Activated T-cell treated with anti-CD3 and anti-CD28 coated beads for 48 hours (primary cell): Measurements from ENCODE around the gene UIMC1.
"Not testable (repeated sequence)": the region's sequence is repeated elsewhere in the genome, so short reads cannot be mapped to it uniquely, and the experiment has no call there.

Experiments
- DNase-seq: peaks from one replicate; pipeline ENCODE4 v3.0.0-alpha.2; 2020; ENCODE audit warnings: low read depth

The UIMC1 gene

GRCh38 chr5:177006265-177006972, at the start of gene UIMC1:
Gene UIMC1, minus strand, starts transcription at chr5:177006779. Its CDS starts 24,164 bp downstream, at chr5:176982615.
- peak; percentile 92 for DNase-seq

- no peak for DNase-seq
Observed at GRCh38 chr5:177049285-177049684, 42.7 kb upstream of the UIMC1 start.

GRCh38 chr5:177048531-177048930, 42.0 kb upstream of the UIMC1 start:
- not testable (repeated sequence) for DNase-seq

GRCh38 chr5:177045631-177046030, 39.1 kb upstream of the UIMC1 start:
- DNase-seq = no peak

GRCh38 chr5:177044641-177045040, 38.1 kb upstream of the UIMC1 start:
- DNase-seq = no peak

- DNase-seq = no peak
Observed at GRCh38 chr5:177043958-177044357, 37.4 kb upstream of the UIMC1 start.

GRCh38 chr5:177043114-177043513, 36.5 kb upstream of the UIMC1 start:
- no peak for DNase-seq

GRCh38 chr5:177041936-177042335, 35.4 kb upstream of the UIMC1 start:
- no peak for DNase-seq

GRCh38 chr5:177040814-177041420, 34.3 kb upstream of the UIMC1 start:
- DNase-seq = no peak

GRCh38 chr5:177036921-177037320, 30.3 kb upstream of the UIMC1 start:
- DNase-seq = no peak

GRCh38 chr5:177036443-177036842, 29.9 kb upstream of the UIMC1 start:
- no peak for DNase-seq

- DNase-seq = no peak
Observed at GRCh38 chr5:177035976-177036375, 29.4 kb upstream of the UIMC1 start.

- DNase-seq = no peak
Observed at GRCh38 chr5:177029498-177029897, 22.9 kb upstream of the UIMC1 start.

- no peak for DNase-seq
Observed at GRCh38 chr5:177027665-177028064, 21.1 kb upstream of the UIMC1 start.

GRCh38 chr5:177025101-177025601, 18.6 kb upstream of the UIMC1 start:
- DNase-seq = no peak

- no peak for DNase-seq
Observed at GRCh38 chr5:177024559-177024958, 18.0 kb upstream of the UIMC1 start.

- DNase-seq = no peak
Observed at GRCh38 chr5:177023303-177023664, 16.7 kb upstream of the UIMC1 start.

- peak; percentile 91 for DNase-seq
Observed at GRCh38 chr5:177022386-177023302, 16.1 kb upstream of the UIMC1 start, which contains the start of gene ZNF346. Gene ZNF346, plus strand, starts transcription at chr5:177022696. Its CDS starts 43 bp downstream, at chr5:177022739.

- DNase-seq = no peak
Observed at GRCh38 chr5:177020033-177020432, 13.5 kb upstream of the UIMC1 start.

GRCh38 chr5:177018341-177018740, 11.8 kb upstream of the UIMC1 start:
- no peak for DNase-seq

GRCh38 chr5:177015156-177015555, 8.6 kb upstream of the UIMC1 start:
- no peak for DNase-seq

- DNase-seq = no peak
Observed at GRCh38 chr5:177010153-177010552, 3.6 kb upstream of the UIMC1 start.

- no peak for DNase-seq
Observed at GRCh38 chr5:177008716-177009115, 2.1 kb upstream of the UIMC1 start.
